IMR-90 (cell line): Measurements from ENCODE around the gene KCTD11. TPM values are rescaled to one million over a fixed set of nuclear protein-coding genes. Genes with fewer than 3 reads are reported as not detected.
"Not testable (repeated sequence)": the region's sequence is repeated elsewhere in the genome, so short reads cannot be mapped to it uniquely, and the experiment has no call there.

Source experiments
- ATAC-seq: fragments of 200-7000 bp; cut with Tn5 transposase; 2 replicates; pipeline ENCODE4 v1.9.1; 2020; ENCODE audit warnings: low read depth, mild to moderate bottlenecking, moderate library complexity
- BruUV-seq: library from RNA; stranded (reverse); fragments of 400-500 nt; replicated peaks from 2 replicates; lab custom pipeline; 2021; lab: Mats Ljungman, UMichigan
- CTCF ChIA-PET: fragments of 300-600 bp; formaldehyde crosslinking; extraction: SDS; loops from one replicate; lab custom pipeline; 2021; ENCODE audit warnings: antibody characterized with exemption; lab: Yijun Ruan, JAX
- POLR2A ChIA-PET: fragments of 300-600 bp; sonication (Branson Sonifier 250); formaldehyde crosslinking; loops from one replicate; lab custom pipeline; 2022; ENCODE audit warnings: antibody characterized with exemption; ENCODE audit not compliant: unreplicated experiment; lab: Charles Lee
- DNase-seq: peaks from one replicate; pipeline ENCODE4 v3.0.0; 2013
- H2AFZ ChIP-seq: replicated peaks from 2 replicates; pipeline ENCODE3; 2013; ENCODE audit warnings: low read length, mild to moderate bottlenecking; ENCODE audit not compliant: poor library complexity
- H2AK5ac ChIP-seq: 2 replicates; pipeline ENCODE4 v1.6.1; 2013; ENCODE audit warnings: low read depth, low read length, inconsistent platforms
- H2AK9ac ChIP-seq: replicated peaks from 2 replicates; pipeline ENCODE3; 2013; ENCODE audit warnings: mild to moderate bottlenecking, low read depth, low read length, moderate library complexity; ENCODE audit not compliant: poor library complexity
- H2BK120ac ChIP-seq: 2 replicates; pipeline ENCODE4 v1.6.1; 2013; ENCODE audit warnings: low read depth, low read length, inconsistent platforms
- H2BK15ac ChIP-seq: 3 replicates; pipeline ENCODE4 v1.6.1; 2013; ENCODE audit warnings: low read depth, low read length, inconsistent platforms
- H2BK20ac ChIP-seq: 2 replicates; pipeline ENCODE4 v1.6.1; 2013; ENCODE audit warnings: low read depth, mild to moderate bottlenecking, inconsistent platforms, low read length, moderate library complexity
- H2BK5ac ChIP-seq: 2 replicates; pipeline ENCODE4 v1.6.1; 2013; ENCODE audit warnings: mild to moderate bottlenecking, low read depth, low read length, inconsistent platforms; ENCODE audit not compliant: poor library complexity, severe bottlenecking
- H3K14ac ChIP-seq: replicated peaks from 2 replicates; pipeline ENCODE4 v1.6.1; 2013; ENCODE audit warnings: low read depth, low read length, inconsistent platforms
- H3K18ac ChIP-seq: 2 replicates; pipeline ENCODE4 v1.6.1; 2013; ENCODE audit warnings: low read depth, low read length, control low read depth
- H3K23ac ChIP-seq: 2 replicates; pipeline ENCODE4 v1.6.1; 2013; ENCODE audit warnings: low read depth, low read length, inconsistent platforms
- H3K27ac ChIP-seq: 2 replicates; pipeline ENCODE4 v1.5.1; 2013; ENCODE audit warnings: mild to moderate bottlenecking, control low read depth, low read length; ENCODE audit not compliant: insufficient read depth
- H3K27me3 ChIP-seq: 2 replicates; pipeline ENCODE4 v1.6.1; 2013; ENCODE audit warnings: low read length; ENCODE audit not compliant: control insufficient read depth, insufficient read depth
- H3K36me3 ChIP-seq: 2 replicates; pipeline ENCODE4 v1.6.1; 2013; ENCODE audit warnings: low read length, mixed read lengths; ENCODE audit not compliant: control insufficient read depth, insufficient read depth
- H3K4ac ChIP-seq: 2 replicates; pipeline ENCODE4 v1.6.1; 2013; ENCODE audit warnings: low read depth, low read length, inconsistent platforms
- H3K4me1 ChIP-seq: 2 replicates; pipeline ENCODE4 v1.6.1; 2013; ENCODE audit warnings: low read length, mixed read lengths; ENCODE audit not compliant: control insufficient read depth, insufficient read depth
- H3K4me2 ChIP-seq: 2 replicates; pipeline ENCODE4 v1.6.1; 2013; ENCODE audit warnings: low read depth, mild to moderate bottlenecking, control low read depth, low read length, moderate library complexity
- H3K4me3 ChIP-seq: 2 replicates; pipeline ENCODE4 v1.5.1; 2013; ENCODE audit warnings: low read depth, mild to moderate bottlenecking, control low read depth, low read length, moderate library complexity; ENCODE audit not compliant: insufficient read depth
- H3K56ac ChIP-seq: 2 replicates; pipeline ENCODE4 v1.6.1; 2013; ENCODE audit warnings: low read length, inconsistent platforms; ENCODE audit not compliant: insufficient read depth; ENCODE audit errors: extremely low read depth
- H3K79me1 ChIP-seq, 2 experiments: 2 replicates each; pipeline ENCODE4 v1.6.1; 2013; ENCODE audit warnings: low read length in 2 of 2, inconsistent platforms in 1 of 2, low read depth in 1 of 2
- H3K9ac ChIP-seq: 2 replicates; pipeline ENCODE4 v1.6.1; 2013; ENCODE audit warnings: low read depth, low read length, control low read depth
- H3K9me1 ChIP-seq: 2 replicates; pipeline ENCODE4 v1.6.1; 2013; ENCODE audit warnings: low read length, inconsistent platforms; ENCODE audit not compliant: insufficient read depth
- H3K9me3 ChIP-seq: 2 replicates; pipeline ENCODE4 v1.6.1; 2013; ENCODE audit warnings: low read length; ENCODE audit not compliant: control insufficient read depth, insufficient read depth
- H4K20me1 ChIP-seq: 2 replicates; pipeline ENCODE4 v1.6.1; 2013; ENCODE audit warnings: low read length, inconsistent platforms; ENCODE audit not compliant: insufficient read depth
- H4K5ac ChIP-seq: 2 replicates; pipeline ENCODE4 v1.6.1; 2013; ENCODE audit warnings: mild to moderate bottlenecking, low read depth, low read length, control low read depth
- H4K8ac ChIP-seq, 2 experiments: 2 replicates each; pipeline ENCODE4 v1.6.1; 2013; ENCODE audit warnings: low read depth in 2 of 2, low read length in 2 of 2, control low read depth in 1 of 2, inconsistent platforms in 1 of 2
- H4K91ac ChIP-seq: 2 replicates; pipeline ENCODE4 v1.6.1; 2013; ENCODE audit warnings: low read depth, low read length, inconsistent platforms; ENCODE audit not compliant: insufficient read depth
- WGBS, 2 experiments: methylation state at CpG; one replicate each; pipeline versions ENCODE4 v1.1.5 to v1.1.7; 2013; ENCODE audit warnings: missing lambda C conversion rate in 2 of 2; ENCODE audit not compliant: insufficient read length in 1 of 2; ENCODE audit errors: extremely low coverage in 2 of 2; 5-methylcytosine and 5-hydroxymethylcytosine counted together
- dilution Hi-C: fragments of 300-500 bp; cut with HindIII; formaldehyde crosslinking; loops from one replicate; pipeline ENCODE4 v1.14.3; 2018; ENCODE audit warnings: low sequenced_read_pairs; ENCODE audit not compliant: unreplicated experiment
- in situ Hi-C: fragments of 300-500 bp; cut with MboI; formaldehyde crosslinking; loops from 3 replicates; pipeline ENCODE4 v1.14.3; 2019; ENCODE audit warnings: low sequenced_read_pairs, inconsistent platforms, mixed read lengths
- intact Hi-C: fragments of 100-400 bp; cut with micrococcal nuclease; formaldehyde crosslinking; loops from 2 replicates; pipeline ENCODE4 v1.10.0; 2022
- polyA plus RNA-seq, 3 experiments: library from polyadenylated mRNA; depleted of rRNA; stranded (reverse); fragments of >200 nt; gene quantifications; 2 replicates each; pipeline ENCODE4 v1.2.3, GENCODE V29; 2012; ENCODE audit warnings: low replicate concordance in 1 of 3
- total RNA-seq: library from RNA; depleted of rRNA; stranded (reverse); fragments of >200 nt; gene quantifications from 2 replicates; pipeline ENCODE4 v1.2.3, GENCODE V29; 2012

Gene KCTD11
- total and polyA plus RNA-seq, 2 of the 4 experiments (the other 2 are of a cell fraction), result 10.8 to 16.4 TPM

DNA sequence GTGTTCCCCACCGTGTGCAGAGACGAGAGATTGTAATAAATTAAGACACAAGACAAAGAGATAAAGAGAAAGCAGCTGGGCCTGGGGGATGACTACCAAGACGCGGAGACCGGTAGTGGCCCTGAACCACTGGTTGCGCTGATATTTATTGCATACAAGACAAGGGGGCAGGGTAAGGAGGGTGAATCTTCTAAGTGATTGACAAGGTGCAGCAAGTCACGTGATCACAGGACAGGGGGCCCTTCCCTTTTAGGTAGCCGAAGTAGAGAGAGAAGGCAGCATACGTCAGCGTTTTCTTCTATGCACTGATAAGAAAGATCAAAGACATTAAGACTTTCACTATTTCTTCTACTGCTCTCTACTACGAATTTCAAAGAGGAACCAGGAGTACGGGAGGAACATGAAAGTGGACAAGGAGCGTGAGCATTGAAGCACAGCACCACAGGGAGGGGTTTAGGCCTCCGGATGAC is 19.3 kb upstream of the KCTD11 start:
- H3K9me1 ChIP-seq, POLR2A ChIA-PET, H2AK5ac ChIP-seq, H4K91ac ChIP-seq, H2AK9ac ChIP-seq, H3K23ac ChIP-seq, intact Hi-C loops, H2BK120ac ChIP-seq, H2BK15ac ChIP-seq, H3K18ac ChIP-seq, H3K4ac ChIP-seq, H4K8ac ChIP-seq, H2BK5ac ChIP-seq, H3K4me2 ChIP-seq, H3K27me3 ChIP-seq, H4K20me1 ChIP-seq, CTCF ChIA-PET, H3K9me3 ChIP-seq, BruUV-seq, H2BK20ac ChIP-seq, H2AFZ ChIP-seq, H4K5ac ChIP-seq, H3K36me3 ChIP-seq, H3K56ac ChIP-seq, H3K4me1 ChIP-seq, H3K27ac ChIP-seq, dilution Hi-C loops, ATAC-seq, H3K4me3 ChIP-seq, H3K9ac ChIP-seq, H3K14ac ChIP-seq, DNase-seq: not testable (repeated sequence)
- in situ Hi-C loops, result loop anchor here (5.0 kb wide), 1 partner anchor 55 kb away; no protein-coding TSS in a partner anchor
- peaks cover 10 to 13% of the 10 kb centered on the region in 2 experiments; a peak in 3 of 4 replicates for H3K79me1 ChIP-seq
- 57% methylated on average over 7 of the region's 14 CpGs; no CpG with 5 or more reads in 1 of the 2 experiments for WGBS, 2 experiments
